Measurements from ENCODE around the gene MED26. TPM values are rescaled to one million over a fixed set of nuclear protein-coding genes. Genes with fewer than 3 reads are reported as not detected.
"Not testable (repeated sequence)": the region's sequence is repeated elsewhere in the genome, so short reads cannot be mapped to it uniquely, and the experiment has no call there.

The MED26 gene
- total RNA-seq, 1 donor from 2014 or later: 11.3 TPM

DNA sequence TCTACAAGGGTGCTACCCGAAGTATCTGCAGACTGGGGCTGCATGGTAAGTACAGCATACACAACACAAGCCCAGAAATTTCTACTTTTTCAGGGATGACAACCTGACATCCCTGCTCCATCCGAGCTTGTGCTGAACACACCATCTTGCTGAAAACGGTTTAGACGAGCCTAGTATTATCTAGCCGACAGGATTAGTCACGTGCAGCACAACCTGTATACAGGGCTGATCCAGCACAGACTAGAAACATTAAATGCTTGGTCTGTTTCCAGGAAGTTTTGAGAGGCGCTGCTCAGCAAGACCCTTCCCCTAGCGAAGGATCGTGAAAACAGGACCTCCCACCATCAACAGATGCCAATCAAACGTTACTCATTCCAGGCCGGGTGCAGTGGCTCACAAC, 27.7 kb upstream of the MED26 start:
- Histone ChIP-seq H3K27ac (no peak overlapping the region), H3K9me3 (no peaks in the 10 kb centered on the region), H3K4me1 (peaks cover 33% of the 10 kb centered on the region), H3K27me3 (no peaks in the 10 kb centered on the region), H3K4me3 (no peak overlapping the region), H3K36me3 (peaks cover 0 to 56% of the 10 kb centered on the region in 2 donors)
- intact Hi-C loops (cut with DNase I): loop anchor here (5.0 kb wide), 1 partner anchor 83 kb away; the partner anchor contains the start of gene SLC35E1
- TF ChIP-seq, protein P1, sequence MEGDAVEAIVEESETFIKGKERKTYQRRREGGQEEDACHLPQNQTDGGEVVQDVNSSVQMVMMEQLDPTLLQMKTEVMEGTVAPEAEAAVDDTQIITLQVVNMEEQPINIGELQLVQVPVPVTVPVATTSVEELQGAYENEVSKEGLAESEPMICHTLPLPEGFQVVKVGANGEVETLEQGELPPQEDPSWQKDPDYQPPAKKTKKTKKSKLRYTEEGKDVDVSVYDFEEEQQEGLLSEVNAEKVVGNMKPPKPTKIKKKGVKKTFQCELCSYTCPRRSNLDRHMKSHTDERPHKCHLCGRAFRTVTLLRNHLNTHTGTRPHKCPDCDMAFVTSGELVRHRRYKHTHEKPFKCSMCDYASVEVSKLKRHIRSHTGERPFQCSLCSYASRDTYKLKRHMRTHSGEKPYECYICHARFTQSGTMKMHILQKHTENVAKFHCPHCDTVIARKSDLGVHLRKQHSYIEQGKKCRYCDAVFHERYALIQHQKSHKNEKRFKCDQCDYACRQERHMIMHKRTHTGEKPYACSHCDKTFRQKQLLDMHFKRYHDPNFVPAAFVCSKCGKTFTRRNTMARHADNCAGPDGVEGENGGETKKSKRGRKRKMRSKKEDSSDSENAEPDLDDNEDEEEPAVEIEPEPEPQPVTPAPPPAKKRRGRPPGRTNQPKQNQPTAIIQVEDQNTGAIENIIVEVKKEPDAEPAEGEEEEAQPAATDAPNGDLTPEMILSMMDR (IDR thresholded peaks at IDR 0.05): no peak
- TF ChIP-seq POLR2AphosphoS5 (IDR thresholded peaks at IDR 0.05; ENCODE audit: insufficient read depth in 1 of 2, low read depth in 1 of 2) (no peak), POLR2A (IDR thresholded peaks at IDR 0.05) (no peak)
- no peak for DNase-seq (ENCODE audit: extremely low spot score in 2 of 2)

DNA sequence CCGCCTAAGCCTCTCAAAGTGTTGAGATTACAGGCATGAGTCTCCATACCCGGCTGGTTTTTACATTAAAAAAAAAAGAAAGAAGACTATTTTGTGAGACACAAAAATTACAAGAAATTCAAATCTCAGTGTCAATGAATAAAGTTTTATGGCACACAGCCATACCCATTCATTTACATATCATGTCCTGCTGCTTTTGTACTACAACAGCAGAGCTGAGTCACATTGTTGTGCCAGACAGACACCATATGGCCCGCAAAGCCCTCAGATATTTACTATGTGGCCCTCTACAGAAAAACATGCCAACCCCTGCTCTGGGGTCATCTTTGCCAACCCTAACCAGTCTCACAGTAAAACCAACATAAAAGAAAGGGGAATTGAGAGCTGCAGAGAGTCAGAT, 26.6 kb upstream of the MED26 start:
- intact Hi-C loops (cut with DNase I): loop anchor here (5.0 kb wide), 1 partner anchor 82 kb away; the partner anchor contains the start of gene SLC35E1
- TF ChIP-seq, protein P1 (IDR thresholded peaks at IDR 0.05): no peak
- TF ChIP-seq POLR2AphosphoS5 (IDR thresholded peaks at IDR 0.05; ENCODE audit: insufficient read depth in 1 of 2, low read depth in 1 of 2): peak in 1 of 2 donors; percentile 12
- H3K9me3 ChIP-seq: no peaks in the 10 kb centered on the region
- H3K4me1 ChIP-seq: peaks cover 33% of the 10 kb centered on the region
- H3K4me3 ChIP-seq: no peak overlapping the region
- H3K27me3 ChIP-seq: no peaks in the 10 kb centered on the region
- H3K36me3 ChIP-seq: peaks cover 0 to 57% of the 10 kb centered on the region in 2 donors
- DNase-seq (ENCODE audit: extremely low spot score in 2 of 2): no peak
- H3K27ac ChIP-seq: no peak overlapping the region

DNA sequence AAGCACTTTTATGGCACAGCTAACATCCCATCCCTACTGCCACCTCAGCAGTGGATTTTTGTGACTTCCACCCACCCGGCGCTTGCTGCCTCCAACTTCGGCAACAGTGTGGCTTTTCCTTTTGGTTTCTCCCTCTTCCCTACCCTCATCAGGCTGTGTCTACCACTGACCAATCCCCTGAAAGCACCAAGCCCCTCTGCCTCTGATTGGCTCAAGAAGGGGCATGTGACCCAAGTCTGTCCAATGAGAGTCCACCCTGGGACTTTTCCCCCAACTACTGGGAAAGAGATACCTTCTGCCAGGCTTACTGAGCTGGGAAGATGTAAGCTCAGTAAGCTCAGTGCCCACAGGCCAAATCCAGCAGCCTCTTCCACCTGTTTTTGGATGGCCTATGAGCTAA, 26.1 kb upstream of the MED26 start:
- TF ChIP-seq, protein P1 (IDR thresholded peaks at IDR 0.05): no peak
- TF ChIP-seq POLR2AphosphoS5 (IDR thresholded peaks at IDR 0.05; ENCODE audit: insufficient read depth in 1 of 2, low read depth in 1 of 2) (no peak), POLR2A (IDR thresholded peaks at IDR 0.05) (no peak)
- intact Hi-C loops (cut with DNase I): no loop called here
- Histone ChIP-seq H3K4me1 (peaks cover 29% of the 10 kb centered on the region), H3K27me3 (no peaks in the 10 kb centered on the region), H3K9me3 (no peaks in the 10 kb centered on the region), H3K27ac (no peak overlapping the region), H3K36me3 (peaks cover 0 to 57% of the 10 kb centered on the region in 2 donors), H3K4me3 (no peak overlapping the region)
- DNase-seq (ENCODE audit: extremely low spot score in 2 of 2): no peak

DNA sequence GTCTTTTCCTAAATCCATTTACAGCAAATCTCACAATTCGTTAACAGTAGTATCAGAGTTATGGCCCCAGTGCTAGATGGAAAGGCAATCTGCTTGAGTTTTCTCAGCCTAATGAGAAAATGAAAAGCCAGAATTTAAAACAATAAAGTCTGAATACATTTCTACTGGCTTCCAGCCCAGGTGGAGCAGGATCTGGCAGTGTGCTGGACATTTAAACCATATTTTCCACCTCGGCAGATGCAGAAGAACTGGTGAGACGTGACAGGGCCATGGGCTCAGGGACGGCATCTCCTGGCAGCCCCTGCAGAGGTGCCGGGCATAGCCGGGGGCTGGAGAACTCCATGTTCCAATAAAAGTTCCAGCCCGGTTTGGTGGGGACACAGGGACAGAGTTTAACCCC, 24.9 kb upstream of the MED26 start:
- Histone ChIP-seq H3K27ac (no peak overlapping the region), H3K4me3 (no peak overlapping the region), H3K27me3 (no peaks in the 10 kb centered on the region), H3K36me3 (peaks cover 0 to 57% of the 10 kb centered on the region in 2 donors), H3K4me1 (peaks cover 16% of the 10 kb centered on the region), H3K9me3 (no peaks in the 10 kb centered on the region)
- TF ChIP-seq POLR2A (IDR thresholded peaks at IDR 0.05): no peak
- no peak for TF ChIP-seq POLR2AphosphoS5 (IDR thresholded peaks at IDR 0.05; ENCODE audit: insufficient read depth in 1 of 2, low read depth in 1 of 2)
- TF ChIP-seq, protein P1 (IDR thresholded peaks at IDR 0.05): no peak
- intact Hi-C loops (cut with DNase I): no loop called here
- no peak for DNase-seq (ENCODE audit: extremely low spot score in 2 of 2)

DNA sequence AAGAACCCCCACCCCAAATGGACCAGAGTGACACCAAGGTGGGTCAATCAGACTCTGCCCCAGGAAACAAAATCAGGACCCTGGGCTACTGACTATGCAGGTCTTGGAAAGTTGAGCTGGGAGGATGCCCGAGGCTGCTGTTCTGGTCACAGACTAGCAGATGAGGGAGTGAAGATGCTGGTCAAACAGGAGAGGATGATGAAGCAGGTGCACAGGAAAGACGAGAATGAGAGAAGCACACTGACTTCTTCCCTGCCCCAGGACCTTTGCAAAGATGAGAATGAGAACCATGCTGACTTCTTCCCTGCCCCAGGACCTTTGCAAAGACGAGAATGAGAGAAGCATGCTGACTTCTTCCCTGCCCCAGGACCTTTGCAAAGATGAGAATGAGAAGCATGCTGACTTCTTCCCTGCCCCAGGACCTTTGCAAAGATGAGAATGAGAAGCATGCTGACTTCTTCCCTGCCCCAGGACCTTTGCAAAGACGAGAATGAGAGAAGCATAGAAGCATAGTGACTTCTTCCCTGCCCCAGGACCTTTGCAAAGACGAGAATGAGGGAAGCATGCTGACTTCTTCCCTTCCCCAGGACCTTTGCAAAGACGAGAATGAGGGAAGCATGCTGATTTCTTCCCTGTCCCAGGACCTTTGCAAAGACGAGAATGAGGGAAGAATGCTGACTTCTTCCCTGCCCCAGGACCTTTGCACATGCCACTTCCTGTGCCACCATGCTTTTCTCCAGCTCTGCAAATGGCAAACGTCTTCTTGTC, 23.6 kb upstream of the MED26 start:
- H3K4me3 ChIP-seq; DNase-seq (ENCODE audit: extremely low spot score in 2 of 2); H3K9me3 ChIP-seq; H3K27me3 ChIP-seq; intact Hi-C loops (cut with DNase I); H3K4me1 ChIP-seq; H3K27ac ChIP-seq: not testable (repeated sequence)
- H3K36me3 ChIP-seq: peaks cover 0 to 62% of the 10 kb centered on the region in 2 donors

Data from vagina (tissue), 2 donors.